HG03060 (cell line): ENCODE results near the gene DYNC1LI1.
"Not testable (repeated sequence)": the region's sequence is repeated elsewhere in the genome, so short reads cannot be mapped to it uniquely, and the experiment has no call there.

ENCODE experiments used
- ATAC-seq: cut with Tn5 transposase; IDR thresholded peaks from one replicate; pipeline ENCODE4 v1.9.1; 2021; ENCODE audit warnings: low read depth, moderate number of reproducible peaks; ENCODE audit not compliant: unreplicated experiment

Gene DYNC1LI1

DNA sequence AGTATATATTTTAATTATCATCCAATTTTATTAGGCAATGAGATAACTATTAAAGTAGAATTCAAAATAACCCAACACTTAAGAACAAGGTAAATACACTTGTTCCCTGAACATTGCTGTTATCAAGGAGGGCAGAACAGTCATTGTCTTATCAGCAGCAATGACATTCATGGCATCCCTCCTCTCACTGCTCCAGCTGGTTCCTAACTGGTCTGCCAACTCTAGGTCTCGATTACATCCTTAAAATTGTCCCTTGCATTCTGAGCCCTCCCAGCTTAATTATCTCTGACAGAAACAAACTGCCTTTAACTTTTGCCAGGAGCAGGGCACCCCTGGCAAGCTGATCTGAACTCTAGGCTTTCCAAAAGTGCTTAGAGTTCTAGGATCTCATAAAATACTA, 14.0 kb upstream of the DYNC1LI1 start:
- no peak for ATAC-seq

DNA sequence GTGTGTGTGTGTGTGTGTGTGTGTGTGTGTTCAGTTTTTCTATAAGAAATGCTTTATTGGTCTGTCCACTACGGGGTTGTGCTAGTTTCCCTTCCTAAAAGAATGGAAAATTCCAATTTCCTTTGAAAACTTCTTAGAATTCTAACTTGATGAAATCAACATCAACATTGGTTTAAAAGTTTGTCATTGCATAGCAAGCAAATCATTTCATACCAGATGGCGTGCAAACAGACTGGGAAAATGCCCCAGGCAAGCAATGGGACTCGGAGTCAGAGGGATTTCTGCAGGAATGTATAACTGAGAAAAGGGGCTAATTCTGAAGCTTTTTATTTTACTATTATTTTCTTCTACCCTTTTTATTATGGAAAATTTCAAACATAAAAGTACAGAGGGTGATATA, 13.1 kb upstream of the DYNC1LI1 start:
- ATAC-seq: no peak

DNA sequence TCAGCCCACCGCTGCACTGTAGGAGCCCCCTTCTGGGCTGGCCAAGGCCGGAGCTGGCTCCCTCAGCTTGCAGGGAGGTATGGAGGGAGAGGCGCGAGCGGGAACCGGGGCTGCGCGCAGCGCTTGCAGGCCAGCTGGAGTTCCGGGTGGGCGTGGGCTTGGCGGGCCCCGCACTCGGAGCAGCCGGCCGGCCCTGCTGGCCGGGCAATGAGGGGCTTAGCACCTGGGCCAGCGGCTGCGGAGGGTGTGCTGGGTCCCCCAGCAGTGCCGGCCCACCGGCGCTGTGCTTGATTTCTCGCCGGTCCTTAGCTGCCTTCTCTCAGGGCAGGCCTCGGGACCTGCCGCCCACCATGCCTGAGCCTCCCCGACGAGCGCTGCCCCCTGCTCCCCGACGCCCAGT, 8.0 kb upstream of the DYNC1LI1 start:
- not testable (repeated sequence) for ATAC-seq

DNA sequence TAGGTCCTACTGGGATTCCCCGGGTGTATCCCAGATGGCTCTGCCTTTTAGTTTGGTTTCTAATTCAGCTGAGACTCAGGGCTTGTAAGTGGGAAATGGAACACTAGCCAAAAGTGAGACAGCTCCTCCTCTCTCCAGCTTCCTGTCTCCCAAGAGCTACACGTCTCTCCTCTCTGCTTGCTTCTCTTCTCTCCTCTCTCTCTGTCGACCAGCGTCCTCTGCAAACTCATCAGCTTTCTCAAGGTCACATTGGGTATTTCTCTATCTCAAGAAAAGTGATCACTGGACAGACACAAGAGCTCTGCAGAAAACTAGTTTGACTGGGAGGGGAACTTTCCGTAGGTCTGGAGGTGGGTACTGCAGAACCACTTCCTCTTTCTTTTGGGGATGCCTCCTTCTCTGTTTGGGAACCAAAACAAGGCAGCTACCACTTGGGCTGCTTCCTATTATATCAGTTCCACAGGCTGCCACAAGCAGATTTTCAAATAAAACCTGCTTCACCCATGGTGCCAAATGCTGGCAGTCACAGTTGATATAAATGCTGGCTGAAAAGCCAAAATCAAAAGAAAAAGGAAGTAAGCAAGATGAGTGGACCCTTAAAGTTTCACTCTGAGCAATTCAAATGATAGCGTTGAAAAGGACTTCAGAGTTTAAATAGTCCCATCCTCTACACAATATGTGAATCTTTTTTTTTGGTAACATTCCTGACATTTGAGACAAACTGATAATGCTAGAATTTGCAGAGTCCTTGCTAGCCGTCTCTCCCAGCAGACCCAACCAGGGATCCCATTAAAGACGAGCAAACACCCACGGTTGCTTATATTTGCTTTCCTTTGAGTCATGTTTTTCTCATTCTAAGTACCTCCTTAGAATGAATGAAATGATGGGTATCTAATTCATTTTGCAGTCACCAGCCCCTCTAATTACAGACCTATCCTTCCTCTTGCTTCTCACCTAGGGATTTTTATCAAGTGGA, 7.2 kb upstream of the DYNC1LI1 start:
- ATAC-seq: peak; percentile 86

GRCh38 chr3:32577174-32577573, 6.5 kb upstream of the DYNC1LI1 start:
- ATAC-seq: no peak

GRCh38 chr3:32575451-32576113, 4.9 kb upstream of the DYNC1LI1 start:
- no peak for ATAC-seq

DNA sequence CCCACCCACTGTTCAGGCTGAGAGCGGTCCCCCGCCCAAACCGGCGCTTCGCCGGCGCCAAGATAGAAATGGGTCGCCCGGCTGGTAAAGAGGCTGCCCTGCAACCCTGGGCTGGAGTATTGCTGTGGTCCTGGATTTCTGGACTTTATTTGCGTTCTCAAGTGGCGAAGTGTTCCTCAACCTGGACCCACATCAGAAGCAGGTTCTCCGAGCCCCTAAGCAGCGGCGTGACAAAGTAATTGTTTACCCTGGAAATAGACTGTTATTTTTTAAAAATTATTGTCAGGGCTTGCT, 481 bp upstream of the DYNC1LI1 start:
- ATAC-seq: no peak

GRCh38 chr3:32569540-32570420, 878 bp downstream of the DYNC1LI1 start:
- ATAC-seq: peak; percentile 35

- ATAC-seq: no peak
Observed at GRCh38 chr3:32568953-32569352, 1.7 kb downstream of the DYNC1LI1 start.

DNA sequence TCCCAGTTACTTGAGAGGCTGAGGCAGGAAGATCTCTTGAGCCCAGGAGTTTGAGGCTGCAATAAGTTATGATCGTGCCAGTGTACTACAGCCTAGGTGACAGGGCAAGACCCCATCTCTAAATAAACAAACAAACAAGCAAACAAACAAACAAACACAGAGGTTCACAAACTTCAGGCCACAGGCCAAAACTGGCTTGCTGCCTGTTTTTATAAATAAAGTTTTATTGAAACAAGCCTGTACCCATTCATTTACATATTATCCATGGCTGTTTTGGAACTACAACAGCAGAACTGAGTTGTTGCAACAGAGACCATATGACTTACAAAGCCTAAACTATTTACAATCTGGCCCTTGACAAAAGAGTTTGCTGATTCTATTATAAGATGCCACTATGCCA, 6.5 kb downstream of the DYNC1LI1 start:
- ATAC-seq: no peak

GRCh38 chr3:32562640-32563039, 8.0 kb downstream of the DYNC1LI1 start:
- ATAC-seq: no peak

DNA sequence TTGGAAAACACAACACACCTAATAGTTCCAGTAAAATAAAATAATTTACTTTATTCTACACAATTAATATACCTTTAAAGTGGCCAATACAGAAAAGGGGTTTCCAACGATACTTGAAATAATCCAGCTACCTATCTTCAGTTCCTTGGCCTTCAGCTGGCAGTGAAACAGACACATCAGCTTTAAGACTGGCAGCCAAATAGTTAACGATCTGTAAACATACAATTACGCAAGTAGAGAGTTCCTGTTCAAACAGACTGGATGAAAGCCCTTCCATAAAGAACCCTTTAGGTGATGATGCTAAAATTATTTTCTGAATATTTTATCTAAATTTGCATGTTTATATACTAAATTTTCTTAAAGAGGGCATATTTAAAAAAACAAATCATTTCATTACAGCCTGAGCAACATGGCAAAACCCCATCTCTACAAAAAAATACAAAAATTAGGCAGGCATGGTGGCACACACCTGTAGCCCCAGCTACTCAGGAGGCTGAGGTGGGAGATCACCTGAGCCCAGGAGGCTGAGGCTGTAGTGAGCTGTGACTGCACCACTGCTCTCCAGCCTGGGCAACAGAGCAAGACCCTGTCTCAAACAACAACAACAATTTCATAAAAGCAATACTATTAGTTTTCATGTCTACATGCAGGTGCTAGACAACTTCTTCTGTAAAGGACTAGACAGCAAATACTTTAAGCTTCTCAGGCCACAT, 12.9 kb downstream of the DYNC1LI1 start:
- ATAC-seq: no peak

DNA sequence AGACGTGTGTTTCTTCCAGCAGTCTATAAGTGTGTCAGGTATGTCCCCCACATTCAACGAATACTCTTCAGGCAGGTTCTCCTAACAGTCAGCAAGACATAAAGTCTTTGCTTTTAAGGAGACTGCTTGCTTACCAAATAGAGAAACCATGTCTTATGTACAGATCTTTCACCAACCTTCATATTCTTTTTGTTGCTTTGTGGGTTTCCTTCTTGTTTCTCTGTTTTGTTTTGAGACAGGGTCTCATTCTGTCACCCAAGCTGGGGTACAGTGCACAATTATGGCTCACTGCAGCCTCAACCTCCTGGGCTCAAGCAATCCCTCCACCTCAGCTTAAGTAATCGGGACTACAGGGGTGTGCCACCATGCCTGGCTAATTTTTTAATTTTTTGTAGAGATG, 14.3 kb downstream of the DYNC1LI1 start:
- ATAC-seq: no peak

DNA sequence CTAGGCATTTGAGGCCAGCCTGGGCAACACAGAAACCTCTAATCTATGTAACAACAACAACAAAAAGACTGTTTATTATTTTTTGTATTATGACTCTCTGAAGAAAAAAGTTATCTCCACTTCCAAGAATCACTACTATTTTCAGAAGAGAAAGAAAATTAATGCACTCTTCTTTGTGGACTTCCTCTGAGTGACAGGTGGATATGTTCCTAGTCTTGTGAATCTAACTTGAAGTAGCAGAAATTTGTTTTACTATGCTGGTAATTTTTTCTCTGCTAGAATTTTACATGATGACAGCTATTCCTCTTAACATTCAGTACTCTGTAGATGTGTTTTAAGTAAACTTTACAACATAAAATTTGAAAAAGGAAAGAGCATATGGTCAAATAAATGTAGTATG, 16.7 kb downstream of the DYNC1LI1 start:
- ATAC-seq: no peak

- no peak for ATAC-seq
Observed at GRCh38 chr3:32553459-32553858, 17.2 kb downstream of the DYNC1LI1 start.

DNA sequence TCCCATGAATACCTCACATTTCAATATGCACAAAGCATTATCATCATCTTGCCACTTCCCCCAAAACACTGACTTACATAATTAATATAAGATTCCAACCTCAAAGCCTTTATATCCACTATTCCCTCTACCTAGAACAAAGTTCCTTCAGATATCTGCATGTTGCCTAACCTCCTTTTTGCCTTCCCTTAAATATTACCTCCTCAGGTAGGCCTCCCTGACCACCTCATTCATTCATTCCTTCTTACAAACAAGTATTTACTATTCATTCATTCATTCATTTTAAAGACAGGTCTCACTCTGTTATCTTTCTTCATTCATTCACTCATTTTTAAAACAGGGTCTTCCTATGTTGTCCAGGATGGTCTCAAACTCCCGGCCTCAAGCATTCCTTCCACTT, 18.6 kb downstream of the DYNC1LI1 start:
- ATAC-seq: no peak

GRCh38 chr3:32551496-32551895, 19.2 kb downstream of the DYNC1LI1 start:
- ATAC-seq: no peak

GRCh38 chr3:32551087-32551486, 19.6 kb downstream of the DYNC1LI1 start:
- ATAC-seq: no peak

DNA sequence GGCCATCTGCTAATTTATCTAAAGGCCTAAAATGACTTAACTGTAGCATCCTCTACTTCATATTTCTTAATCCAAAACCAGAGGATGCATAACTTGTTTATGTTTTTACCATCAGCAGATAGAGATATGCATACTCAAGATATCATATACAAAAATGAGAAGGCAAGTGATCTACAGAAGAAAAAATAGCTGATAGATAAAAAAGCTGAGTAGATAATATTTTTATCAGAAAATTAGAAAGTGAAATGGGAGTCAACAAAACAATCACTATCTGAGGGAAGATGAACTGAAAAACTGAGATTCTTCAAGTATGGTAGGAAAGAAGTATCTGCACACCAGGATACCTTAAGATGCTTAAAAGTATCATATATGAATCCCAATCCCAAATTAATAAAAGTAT, 25.4 kb downstream of the DYNC1LI1 start:
- no peak for ATAC-seq

- ATAC-seq: no peak
Observed at GRCh38 chr3:32544894-32545293, 25.8 kb downstream of the DYNC1LI1 start.
